Stimulated activated CD4-positive, alpha-beta T cell treated with anti-CD3 and anti-CD28 coated beads, Interleukin-4, amount 100 ng/mL, for 24 hours (primary cell): ENCODE results near the gene ASAP2.

Experiments
- DNase-seq: peaks from one replicate; pipeline ENCODE4 v3.0.0-alpha.2; 2020

Gene ASAP2

DNA sequence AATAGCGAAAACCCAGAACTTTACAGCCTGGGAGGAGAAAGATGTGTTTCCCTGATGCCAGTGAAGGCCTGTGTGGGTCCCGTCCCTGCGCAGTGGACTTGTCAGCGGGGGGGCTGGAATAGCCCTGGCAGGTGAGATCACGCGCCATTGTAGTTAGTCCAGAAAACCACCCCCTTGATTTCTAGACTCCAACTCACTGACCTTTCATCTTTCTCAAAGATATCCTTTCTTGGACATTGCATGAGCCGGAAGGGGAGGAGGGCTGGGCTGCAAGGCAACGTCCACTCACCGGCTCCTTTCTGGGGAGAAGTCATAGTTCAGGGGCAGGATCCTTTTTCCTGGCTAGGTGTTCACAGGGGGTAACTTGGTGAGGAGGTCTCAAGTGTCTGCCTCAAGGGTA is 22.3 kb upstream of the ASAP2 start:
- DNase-seq, result no peak

- DNase-seq, result no peak
These were observed 18.9 kb upstream of the ASAP2 start for GRCh38 chr2:9187620-9188214.

DNA sequence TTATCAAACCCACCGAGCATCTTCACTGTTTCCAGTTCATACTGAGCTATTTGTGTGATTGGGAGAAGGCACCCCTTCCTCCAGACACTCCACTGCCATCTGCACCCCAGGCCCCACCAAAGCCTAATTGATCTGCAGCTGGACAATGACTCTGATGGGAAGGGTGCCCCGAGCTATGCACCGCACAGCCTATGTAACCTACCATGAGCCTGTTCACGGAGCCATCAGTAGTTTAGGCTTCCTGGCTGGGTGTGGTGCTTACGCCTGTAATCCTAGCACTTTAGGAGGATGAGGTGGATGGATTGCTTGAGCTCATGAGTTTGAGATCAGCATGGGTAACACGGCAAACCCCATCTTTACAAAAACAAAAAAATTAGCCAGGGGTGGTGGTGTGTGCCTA is 17.8 kb upstream of the ASAP2 start:
- DNase-seq, result no peak

DNA sequence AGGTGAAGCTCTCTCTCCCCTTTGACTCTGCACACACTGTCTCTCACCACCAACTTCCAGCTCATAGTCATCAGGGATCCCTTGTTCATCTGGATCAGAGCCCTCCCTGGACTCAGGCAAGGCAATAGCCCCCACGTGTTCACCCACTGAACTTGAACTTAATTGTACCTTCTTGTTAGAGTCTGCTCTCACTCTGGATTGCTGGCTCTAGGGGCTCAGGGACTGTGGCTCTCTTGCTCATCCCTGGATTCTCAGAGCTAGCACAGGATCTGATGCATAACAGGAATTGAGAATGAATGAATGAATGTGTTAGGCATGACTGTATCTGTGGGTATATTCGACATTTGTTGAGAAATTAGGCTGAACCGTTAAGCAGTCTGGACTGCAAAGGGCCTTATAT is 16.7 kb upstream of the ASAP2 start:
- no peak for DNase-seq

DNA sequence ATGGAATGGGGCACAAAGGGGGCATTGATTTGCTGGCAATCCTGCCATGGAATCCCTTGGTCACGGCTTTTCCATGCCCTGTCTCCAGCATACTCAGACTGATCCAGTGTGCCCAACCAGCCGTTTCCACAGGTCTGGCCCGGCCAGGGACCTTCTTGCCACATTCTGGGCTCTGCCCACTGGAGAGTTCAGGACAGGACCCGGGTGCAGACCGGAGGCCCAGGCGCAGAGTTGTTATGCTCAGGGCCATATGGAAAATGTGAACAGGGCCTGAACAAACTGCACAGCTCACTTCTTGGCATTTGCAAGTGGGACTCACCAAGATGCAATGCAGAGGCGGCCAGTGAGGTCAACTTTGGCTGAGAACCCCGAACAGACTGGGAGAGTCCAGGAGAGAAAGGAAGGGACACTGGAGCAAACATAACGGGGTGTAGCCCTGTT is 15.6 kb upstream of the ASAP2 start:
- no peak for DNase-seq

- no peak for DNase-seq
These were observed 13.9 kb upstream of the ASAP2 start for GRCh38 chr2:9192712-9193111.

- no peak for DNase-seq
These were observed 12.3 kb upstream of the ASAP2 start for GRCh38 chr2:9194352-9194751.

- no peak for DNase-seq
These were observed 10.0 kb upstream of the ASAP2 start for GRCh38 chr2:9196637-9197036.

DNA sequence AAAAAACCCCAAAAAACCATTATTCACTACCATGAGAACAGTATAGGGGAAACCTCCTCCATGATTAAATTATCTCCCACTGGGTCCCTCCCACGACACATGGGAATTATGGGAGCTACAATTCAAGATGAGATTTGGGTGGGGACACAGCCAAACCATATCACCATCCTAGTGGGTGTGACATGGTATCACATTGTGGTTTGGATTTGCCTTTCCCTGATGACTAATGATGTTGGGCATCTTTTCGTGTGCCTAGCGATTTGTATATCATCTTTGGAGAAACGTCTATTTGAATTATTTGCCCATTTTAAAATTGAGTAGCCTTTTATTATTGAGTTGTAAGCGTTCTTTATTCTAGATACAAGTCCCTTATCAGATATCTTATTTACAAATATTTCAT is 8.7 kb upstream of the ASAP2 start:
- no peak for DNase-seq

DNA sequence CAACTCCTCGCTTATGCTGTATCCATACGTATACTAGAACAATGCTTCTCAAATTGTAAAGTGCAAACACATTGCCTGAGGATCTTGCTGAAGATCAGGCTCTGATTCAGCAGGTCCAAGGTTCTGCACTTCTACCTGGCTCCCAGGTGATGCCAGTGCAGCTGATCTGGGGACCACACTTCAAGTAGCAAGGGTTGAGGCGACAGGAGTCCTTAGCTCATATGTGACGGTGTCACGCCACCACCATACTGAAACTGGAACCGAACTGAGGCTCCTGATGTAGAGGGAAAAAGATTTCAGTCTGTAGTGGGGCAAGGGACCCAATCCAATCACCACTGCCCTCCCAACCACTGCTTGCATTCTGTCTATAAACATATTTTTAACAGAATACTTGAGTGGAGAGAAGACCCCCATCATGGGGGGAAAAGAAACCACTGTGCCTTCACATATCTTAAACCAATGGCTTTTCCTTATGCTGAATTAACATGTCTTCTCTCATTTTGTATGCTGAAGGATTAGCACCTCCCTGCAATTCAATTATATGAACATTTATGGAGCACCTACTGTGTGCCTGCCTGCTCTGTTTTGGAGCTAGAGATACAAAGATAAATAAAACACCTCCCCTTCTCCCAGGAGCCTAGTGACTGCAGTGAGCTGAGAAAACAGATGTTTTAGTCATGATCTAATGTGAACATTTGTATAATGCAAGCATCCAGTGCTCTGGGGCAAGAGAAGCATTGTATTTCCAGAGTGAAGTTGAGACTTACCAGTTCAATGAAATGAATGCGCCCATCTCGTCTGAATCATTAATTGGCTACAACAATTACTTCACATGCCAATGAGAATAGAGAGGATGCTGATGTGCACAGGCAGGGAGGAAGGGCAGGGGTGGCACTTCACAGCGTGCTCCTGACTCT is 6.6 kb upstream of the ASAP2 start:
- DNase-seq, result no peak

DNA sequence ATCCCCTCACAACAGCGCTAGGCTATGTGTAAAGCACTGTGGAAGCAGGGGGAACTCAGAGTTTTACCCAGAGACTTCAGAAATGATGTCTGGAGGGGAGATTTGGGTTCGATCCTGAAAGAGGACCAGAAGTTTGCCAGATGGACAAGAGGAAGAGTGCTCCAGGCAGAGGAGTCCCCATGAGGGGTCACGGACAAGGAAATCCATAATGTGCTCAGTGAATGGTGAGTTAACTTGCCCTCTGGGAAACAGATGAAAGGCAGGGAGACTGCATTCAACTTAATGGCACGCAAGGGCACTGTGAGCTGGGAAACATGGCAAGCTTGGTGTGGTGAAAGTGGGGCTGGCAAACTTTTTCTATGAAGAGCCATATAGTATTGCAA is 6.0 kb upstream of the ASAP2 start:
- no peak for DNase-seq

DNA sequence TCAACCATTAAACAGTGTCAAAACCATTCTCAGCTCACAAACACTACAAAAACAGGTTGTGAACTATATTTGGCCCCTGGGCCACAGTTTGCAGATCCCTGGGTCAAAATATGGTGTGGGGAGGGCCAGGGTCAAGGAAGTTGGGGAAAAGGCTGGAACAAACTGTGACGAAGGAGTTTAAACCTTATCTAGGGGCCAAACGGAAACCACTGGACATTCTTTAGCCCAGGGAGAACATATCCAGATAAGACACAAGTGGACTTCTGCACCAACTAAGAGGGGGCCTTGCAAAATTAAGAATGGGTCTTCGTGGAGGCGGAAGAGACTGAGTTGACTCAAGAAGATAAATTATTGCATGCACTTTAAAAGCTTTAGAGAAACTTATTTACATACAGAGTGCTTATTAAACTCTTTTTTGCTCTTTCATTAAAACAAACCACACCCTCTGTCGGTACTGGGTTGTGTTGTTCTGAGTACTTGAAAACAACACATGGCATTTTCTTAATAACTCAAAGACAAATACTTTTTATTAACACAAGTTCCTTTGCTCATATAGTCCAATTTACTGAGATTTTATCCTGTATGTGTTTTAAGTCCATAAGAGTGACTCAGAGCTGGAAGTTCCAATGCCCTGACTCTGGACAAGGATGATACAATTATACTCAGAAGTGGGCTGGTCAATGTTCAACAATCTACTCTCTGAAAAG is 5.3 kb upstream of the ASAP2 start:
- no peak for DNase-seq

DNA sequence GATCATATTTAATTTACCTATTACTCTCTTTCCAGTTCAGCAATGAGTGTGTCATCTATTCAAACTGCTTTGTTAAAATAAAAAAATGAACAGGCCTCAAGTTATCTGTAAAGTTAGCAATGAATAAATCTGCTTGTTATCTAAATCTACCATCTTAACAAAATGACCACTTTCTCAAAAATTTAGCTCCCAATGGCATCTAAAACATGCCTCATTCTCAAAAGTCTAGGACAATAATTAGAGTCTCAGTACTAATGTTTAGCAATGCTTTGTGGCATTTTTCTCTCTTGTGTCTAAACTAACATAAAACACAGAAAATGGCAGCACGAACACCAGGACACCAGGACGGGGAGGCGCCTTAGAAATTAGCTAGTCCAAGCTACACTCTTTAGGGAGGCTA is 3.6 kb upstream of the ASAP2 start:
- no peak for DNase-seq

GRCh38 chr2:9203876-9204275 is 2.7 kb upstream of the ASAP2 start:
- no peak for DNase-seq

DNA sequence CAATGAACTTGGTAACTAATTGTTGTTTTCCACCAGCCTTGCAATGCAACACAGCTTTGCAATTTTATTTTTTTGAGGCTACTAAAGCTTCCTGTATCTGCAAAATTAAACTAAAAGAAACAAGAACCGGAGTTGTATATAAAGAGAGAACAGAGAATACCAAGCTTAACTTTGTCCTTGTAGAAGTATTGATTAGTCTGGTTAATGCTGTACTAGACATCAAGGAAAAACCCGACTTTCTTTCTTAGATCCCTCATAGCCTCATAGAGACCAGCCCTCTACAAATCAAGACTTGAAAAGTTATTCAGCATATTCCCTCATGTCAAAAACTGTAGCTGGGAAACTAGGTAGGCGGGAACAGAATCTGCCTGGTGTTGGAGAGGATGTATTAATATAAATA is 1.7 kb upstream of the ASAP2 start:
- no peak for DNase-seq

DNA sequence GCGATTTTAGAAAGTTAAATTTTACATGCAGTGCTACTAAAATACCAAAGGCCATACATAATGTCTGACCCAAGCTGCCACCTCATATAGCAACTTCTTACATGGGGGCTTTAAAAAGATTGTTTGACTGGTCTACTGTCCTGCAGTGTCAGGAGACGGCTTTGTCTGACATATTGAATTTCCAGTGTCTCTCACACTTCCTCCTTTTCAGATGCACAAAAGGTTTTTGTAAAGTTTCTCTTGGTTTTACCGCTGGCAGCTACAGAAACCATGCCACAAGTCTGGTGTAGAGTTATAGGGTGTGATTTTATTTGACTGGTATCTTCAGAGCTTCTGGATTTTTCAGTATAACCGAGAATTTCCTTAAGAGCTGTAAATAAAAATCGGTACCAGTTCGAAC is 1.1 kb upstream of the ASAP2 start:
- DNase-seq, result no peak

- DNase-seq, result no peak
These were observed 504 bp downstream of the ASAP2 start for GRCh38 chr2:9206991-9207640.

DNA sequence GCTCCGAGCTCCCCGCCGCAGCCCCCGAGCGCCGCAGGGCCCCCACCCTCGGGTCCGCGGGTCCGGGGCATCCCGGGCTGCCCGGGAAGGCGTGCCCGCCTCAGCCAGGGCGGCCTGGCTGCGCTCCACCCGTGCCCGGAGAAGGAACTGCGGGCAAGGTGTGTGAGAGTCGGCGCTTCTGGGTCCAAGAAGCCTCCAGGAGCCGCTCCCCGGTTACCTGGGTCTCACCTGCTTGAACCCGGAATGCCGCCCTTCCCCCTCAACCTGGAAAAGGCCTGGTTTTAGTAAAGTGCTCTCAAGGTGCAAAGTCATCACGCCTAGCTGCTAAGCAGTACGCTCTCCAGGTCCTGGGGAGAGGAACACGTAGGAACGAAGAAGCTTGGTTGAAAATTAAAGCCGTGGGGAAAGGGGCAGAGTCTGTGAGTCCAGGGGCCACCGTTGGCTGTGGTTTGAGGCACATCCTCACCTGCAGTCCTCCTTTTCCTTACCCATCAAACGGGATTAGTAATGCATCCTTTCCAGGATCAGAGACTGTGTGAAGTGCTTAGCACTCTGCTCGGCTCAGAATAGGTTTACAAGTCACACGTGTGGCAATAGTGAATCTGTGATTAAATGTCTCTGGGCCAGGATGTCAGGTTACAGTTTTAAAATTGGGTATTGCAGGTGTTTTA is 1.2 kb downstream of the ASAP2 start:
- DNase-seq, result no peak

GRCh38 chr2:9208875-9209274 is 2.3 kb downstream of the ASAP2 start:
- no peak for DNase-seq

GRCh38 chr2:9210030-9210429 is 3.4 kb downstream of the ASAP2 start:
- no peak for DNase-seq

GRCh38 chr2:9211496-9211895 is 4.9 kb downstream of the ASAP2 start:
- DNase-seq, result no peak

- no peak for DNase-seq
These were observed 5.5 kb downstream of the ASAP2 start for GRCh38 chr2:9212010-9212635.
